IPS-NIHi11 (cell line): Measurements from ENCODE around the gene EFNA4.
A peak's percentile ranks its signal among the peaks of the same experiment; 100 is the strongest.

ENCODE experiments used
- DNase-seq: peaks from one replicate; pipeline ENCODE4 v3.0.0; 2012; ENCODE audit warnings: mixed read lengths, low spot score

Gene EFNA4, protein sequence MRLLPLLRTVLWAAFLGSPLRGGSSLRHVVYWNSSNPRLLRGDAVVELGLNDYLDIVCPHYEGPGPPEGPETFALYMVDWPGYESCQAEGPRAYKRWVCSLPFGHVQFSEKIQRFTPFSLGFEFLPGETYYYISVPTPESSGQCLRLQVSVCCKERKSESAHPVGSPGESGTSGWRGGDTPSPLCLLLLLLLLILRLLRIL

GRCh38 chr1:155063550-155064110 lies at the start of gene EFNA4:
TSS of gene EFNA4 (plus strand) at chr1:155063740. CDS start at chr1:155063824, 84 bp downstream.
- DNase-seq: peak; percentile 87

DNA sequence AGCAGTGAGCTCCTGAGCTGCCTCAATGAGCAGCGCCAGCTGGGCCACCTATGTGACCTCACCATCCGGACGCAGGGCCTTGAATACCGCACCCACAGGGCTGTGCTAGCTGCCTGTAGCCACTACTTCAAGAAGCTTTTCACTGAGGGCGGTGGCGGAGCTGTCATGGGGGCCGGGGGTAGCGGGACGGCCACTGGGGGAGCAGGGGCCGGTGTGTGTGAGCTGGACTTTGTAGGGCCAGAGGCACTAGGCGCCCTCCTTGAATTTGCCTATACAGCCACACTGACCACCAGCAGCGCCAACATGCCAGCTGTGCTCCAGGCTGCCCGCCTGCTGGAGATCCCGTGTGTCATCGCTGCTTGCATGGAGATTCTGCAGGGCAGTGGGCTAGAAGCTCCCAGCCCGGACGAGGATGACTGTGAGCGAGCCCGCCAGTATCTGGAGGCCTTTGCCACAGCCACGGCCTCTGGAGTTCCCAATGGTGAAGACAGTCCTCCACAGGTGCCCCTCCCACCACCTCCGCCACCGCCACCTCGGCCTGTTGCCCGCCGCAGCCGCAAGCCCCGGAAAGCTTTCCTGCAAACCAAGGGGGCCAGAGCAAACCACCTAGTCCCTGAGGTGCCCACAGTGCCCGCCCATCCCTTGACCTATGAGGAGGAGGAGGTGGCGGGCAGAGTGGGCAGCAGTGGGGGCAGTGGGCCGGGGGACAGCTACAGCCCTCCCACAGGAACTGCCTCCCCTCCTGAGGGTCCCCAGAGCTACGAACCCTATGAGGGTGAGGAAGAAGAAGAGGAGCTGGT lies 48.6 kb upstream of the EFNA4 start:
- no peak for DNase-seq

DNA sequence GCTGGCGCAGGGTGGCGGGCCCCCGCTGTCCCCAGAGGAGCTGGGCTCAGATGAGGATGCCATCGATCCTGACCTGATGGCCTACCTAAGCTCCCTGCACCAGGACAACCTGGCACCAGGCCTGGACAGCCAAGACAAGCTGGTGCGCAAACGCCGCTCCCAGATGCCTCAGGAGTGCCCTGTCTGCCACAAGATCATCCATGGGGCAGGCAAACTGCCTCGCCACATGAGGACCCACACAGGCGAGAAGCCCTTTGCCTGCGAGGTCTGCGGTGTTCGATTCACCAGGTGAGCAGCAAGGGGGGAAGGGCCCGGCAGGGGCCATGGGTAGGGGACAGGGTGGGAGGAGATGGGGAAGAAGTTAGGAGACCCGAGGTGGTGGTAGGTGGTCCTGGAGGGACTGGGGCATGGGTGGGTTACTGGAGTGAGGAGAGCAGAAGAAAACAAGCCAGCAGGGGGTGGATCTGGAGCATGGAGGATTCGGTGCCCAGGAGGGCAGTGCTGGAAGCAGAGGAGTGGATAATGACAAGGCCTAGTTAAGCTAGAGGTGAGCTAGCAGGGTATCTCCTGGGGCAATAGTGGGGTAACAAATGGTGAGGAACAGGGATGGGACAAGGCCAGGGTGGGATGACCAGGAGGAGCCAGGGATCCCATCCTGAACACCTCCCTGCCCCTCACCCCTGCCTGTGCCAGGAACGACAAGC lies 47.9 kb upstream of the EFNA4 start:
- no peak for DNase-seq

GRCh38 chr1:155016231-155016831 lies 47.2 kb upstream of the EFNA4 start:
- no peak for DNase-seq

DNA sequence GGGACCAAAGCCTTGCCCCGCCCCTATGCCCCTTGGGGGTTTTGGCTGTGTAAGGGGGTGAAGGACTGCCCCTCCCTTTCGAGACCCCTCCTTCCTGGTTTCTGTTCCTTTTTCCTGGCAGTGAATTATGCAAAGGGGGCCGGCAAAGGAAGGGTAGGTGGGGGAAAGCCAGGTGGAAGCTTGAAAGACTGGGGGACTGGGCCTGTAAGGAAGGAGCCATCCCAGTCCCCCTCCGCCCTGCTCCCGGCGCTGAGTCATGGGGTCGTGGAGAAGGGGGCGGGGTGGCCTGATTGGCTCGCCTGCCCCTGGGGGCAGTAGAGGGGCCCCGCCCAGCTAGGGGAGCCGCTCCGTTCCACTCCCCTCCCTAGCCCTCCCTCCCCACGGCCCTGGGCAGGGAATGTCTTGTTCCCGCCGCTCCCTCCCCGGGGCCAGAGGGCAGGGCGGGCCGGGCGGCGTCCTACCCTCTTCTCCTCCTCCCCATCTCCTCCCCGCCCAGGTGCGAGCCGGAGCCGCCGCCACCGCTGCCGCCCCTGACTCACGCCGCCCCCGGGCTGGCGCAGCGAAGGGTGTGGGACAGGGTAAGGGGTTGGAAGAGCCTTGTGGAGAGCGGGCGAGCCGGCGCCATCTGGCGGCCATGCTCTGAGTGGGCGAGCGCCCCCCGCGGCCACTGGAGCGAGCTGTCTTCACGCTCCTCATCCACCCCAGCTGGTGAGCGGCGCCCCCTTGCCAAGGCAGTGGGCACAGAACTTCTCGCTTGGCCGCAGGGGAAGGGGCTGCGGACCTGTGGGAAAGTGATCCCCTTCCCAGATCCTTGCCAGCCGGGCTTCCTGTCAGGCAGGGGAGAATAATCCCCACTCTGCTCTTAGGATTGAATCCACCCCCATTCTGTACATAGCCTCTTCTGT lies 46.2 kb upstream of the EFNA4 start:
- DNase-seq: peak; percentile 92

- DNase-seq: no peak
Observed at GRCh38 chr1:155017946-155018316, 45.6 kb upstream of the EFNA4 start.

GRCh38 chr1:155018617-155019348 lies 44.8 kb upstream of the EFNA4 start:
- DNase-seq: no peak

GRCh38 chr1:155019377-155020245 lies 43.9 kb upstream of the EFNA4 start:
- no peak for DNase-seq

GRCh38 chr1:155022136-155022926 lies 41.2 kb upstream of the EFNA4 start:
- DNase-seq: no peak

- DNase-seq: no peak
Observed at GRCh38 chr1:155022927-155023236, 40.7 kb upstream of the EFNA4 start.

GRCh38 chr1:155023627-155024026 lies 39.9 kb upstream of the EFNA4 start:
- DNase-seq: no peak

DNA sequence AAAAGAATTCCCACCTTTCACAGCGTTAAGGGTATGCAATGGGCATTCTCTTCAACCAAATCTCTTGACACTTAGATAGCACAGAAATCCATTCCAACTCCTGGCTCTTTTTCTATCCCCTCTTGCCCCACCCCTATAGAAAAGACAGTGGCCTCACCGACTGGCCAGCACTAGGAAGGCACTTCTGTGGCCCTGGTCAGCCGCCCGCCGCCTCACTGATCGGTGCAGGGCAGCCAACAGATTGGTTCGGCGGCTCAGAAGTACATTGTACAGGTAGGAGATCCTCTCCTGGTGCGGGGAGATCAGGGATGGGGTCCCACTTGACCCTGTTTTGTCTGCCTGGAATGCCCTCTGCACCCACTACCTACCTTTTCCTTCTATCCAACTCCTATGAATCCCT lies 39.2 kb upstream of the EFNA4 start:
- no peak for DNase-seq

DNA sequence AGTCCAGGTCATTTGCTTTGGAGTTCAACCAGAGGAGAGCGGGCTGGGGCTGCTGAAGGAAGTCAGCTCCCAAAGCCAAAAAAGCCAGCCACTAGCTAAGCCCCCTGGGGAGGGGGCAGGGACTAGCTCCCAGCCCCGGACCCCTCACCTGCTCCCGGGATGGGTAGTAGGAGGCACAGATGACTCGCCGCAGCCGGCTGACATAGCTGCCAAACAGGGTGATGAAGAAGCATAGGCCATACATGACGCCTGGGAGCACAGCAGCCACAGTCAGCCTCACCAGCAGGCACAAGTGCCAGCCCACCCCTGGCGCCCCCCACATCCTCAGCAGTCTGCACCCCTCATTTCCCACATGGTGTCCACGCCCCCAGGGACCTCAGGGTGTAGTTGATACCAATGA lies 37.4 kb upstream of the EFNA4 start:
- no peak for DNase-seq

DNA sequence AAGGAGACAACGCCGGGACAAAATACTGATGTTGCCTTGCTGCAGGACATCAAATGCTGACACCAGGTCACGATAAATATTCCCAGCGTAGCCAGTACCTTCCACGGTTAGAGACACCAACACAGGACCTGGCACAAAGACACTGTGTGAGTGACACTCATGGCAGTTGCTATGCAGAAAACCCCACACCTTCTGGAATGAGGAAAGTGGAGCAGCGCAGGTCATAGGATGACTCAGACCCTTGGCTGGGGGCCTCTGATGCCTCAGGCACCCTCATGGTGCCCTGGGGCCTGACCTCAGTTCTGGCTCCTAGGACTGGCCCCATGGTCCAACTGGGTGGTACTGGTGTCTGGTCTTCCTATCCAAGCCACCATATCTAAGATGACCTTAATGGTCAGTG lies 37.0 kb upstream of the EFNA4 start:
- DNase-seq: no peak

GRCh38 chr1:155029513-155030242 lies 33.9 kb upstream of the EFNA4 start:
- DNase-seq: no peak

DNA sequence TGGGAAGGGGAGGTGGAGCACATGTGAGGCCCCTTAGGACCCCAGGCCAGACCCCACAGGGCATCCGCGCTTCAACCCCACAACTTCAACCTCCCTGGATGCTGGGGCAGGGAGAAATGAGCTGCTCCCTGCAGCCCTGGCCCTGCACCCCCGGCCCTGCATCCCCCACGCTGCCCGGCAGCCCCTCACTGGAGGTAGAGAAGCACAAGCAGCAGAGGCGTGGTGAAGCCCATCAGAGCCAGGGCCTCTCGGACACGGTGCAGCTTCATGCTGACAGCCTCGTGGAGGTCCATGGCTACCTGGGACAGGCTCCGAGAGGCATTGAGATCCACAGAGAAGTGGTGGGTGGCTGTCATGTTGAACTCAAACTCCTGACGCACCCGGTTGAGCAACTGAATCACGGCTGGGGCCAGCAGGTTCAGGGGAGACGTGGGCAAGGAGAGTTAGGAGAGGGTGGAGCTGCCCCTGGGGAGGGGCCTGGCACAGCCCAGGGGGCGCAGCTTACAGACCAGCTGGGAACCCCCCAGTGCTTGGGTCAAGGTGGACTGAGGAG lies 33.2 kb upstream of the EFNA4 start:
- DNase-seq: no peak

DNA sequence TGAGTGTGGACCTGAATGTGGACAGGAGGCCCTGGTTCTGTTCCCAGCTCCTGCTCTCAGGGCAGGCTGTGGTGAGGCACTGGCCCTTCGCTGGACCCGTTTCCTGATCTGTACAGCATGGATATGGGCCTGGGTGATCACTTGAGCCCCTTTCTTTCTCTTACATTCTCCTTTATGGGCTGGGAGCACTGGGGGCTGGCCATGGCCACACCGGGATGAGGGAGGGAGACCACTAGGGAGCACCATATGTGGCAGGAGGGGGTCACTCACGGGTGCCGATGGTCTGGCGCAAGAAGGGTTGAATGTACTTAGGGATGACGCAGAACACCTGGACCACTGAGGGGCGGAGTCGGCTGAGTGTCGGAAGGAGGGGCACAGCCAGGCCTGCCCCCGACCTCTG lies 32.6 kb upstream of the EFNA4 start:
- DNase-seq: no peak

- no peak for DNase-seq
Observed at GRCh38 chr1:155032886-155033285, 30.7 kb upstream of the EFNA4 start.
